ENCODE data around the gene DPH3.

DNA sequence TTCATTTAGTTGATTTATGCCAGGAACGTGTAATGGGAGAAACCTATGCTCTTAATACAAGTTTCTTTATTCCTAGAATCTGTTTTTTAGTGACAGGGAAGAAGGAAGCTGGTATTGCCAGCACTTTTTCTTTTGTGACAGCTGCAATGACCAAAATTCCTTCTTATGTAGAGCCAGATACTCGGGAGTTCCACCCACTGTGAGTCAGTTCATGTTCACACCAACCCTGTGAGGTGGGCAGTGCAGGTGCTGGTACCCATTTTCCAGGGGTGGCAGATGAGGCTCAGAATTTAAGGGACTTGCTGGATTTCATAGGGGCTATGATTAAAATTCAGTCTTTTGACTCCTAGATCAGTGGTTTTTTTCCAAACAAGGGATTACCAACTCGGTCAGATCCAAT lies 35.0 kb upstream of the DPH3 start:
- TF ChIP-seq EP300 (IDR thresholded peaks at IDR 0.05; ENCODE audit: borderline replicate concordance) = no peak
- no peak for TF ChIP-seq NFIC (IDR thresholded peaks at IDR 0.05)
- no peak for TF ChIP-seq CEBPB (IDR thresholded peaks at IDR 0.05)
- no peak for TF ChIP-seq RAD21 (IDR thresholded peaks at IDR 0.05; ENCODE audit: low read depth)
- TF ChIP-seq FOXM1 (IDR thresholded peaks at IDR 0.05; ENCODE audit: borderline replicate concordance, low read depth) = no peak
- no peak for TF ChIP-seq CREB1 (IDR thresholded peaks at IDR 0.05; ENCODE audit: low read depth)
- TF ChIP-seq, protein P1, sequence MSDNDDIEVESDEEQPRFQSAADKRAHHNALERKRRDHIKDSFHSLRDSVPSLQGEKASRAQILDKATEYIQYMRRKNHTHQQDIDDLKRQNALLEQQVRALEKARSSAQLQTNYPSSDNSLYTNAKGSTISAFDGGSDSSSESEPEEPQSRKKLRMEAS (IDR thresholded peaks at IDR 0.05) = no peak
- TF ChIP-seq YY1 (IDR thresholded peaks at IDR 0.05; ENCODE audit: low read depth) = no peak
- no peak for TF ChIP-seq TAF1 (IDR thresholded peaks at IDR 0.05; ENCODE audit: low read depth)
- TF ChIP-seq ZBTB7A (IDR thresholded peaks at IDR 0.05; ENCODE audit: low read depth) = no peak
